Common myeloid progenitor, CD34-positive (primary cell): ENCODE results near the gene RAD51D.

Experiments used
- CTCF ChIA-PET: fragments of 350-600 bp; sonication (Branson Sonifier 250); formaldehyde crosslinking; loops from one replicate; lab custom pipeline; 2021; ENCODE audit warnings: antibody characterized with exemption; lab: Charles Lee
- POLR2A ChIA-PET: fragments of 350-600 bp; sonication (Branson Sonifier 250); formaldehyde crosslinking; loops from one replicate; lab custom pipeline; 2021; ENCODE audit warnings: antibody characterized with exemption; lab: Charles Lee
- DNase-seq, 3 donors: peaks; one replicate each; pipeline versions ENCODE4 v3.0.0 to v3.0.0-alpha.2; 2013
- H3K27ac ChIP-seq, 2 experiments: 1 replicate in 1 of 2; 2 replicates in 1 of 2; pipeline ENCODE4 v1.7.0; 2013; ENCODE audit warnings: inconsistent platforms in 2 of 2, low read length in 2 of 2, mild to moderate bottlenecking in 2 of 2, low read depth in 1 of 2, moderate library complexity in 1 of 2; ENCODE audit not compliant: severe bottlenecking in 2 of 2, insufficient read depth in 1 of 2, poor library complexity in 1 of 2
- H3K27me3 ChIP-seq, 5 experiments: replicated peaks in 2 of 5; 1 replicate in 3 of 5; 2 replicates in 2 of 5; pipeline versions ENCODE4 v1.6.1 to v1.7.0; 2013; ENCODE audit warnings: low read length in 4 of 5, mild to moderate bottlenecking in 2 of 5, moderate library complexity in 2 of 5, inconsistent platforms in 1 of 5; ENCODE audit not compliant: insufficient read depth in 5 of 5, control insufficient read depth in 4 of 5
- H3K36me3 ChIP-seq, 4 experiments: 1 replicate in 2 of 4; 2 replicates in 2 of 4; pipeline versions ENCODE4 v1.6.1 to v1.7.0; 2013; ENCODE audit warnings: low read length in 3 of 4, control low read depth in 1 of 4, mild to moderate bottlenecking in 1 of 4; ENCODE audit not compliant: control insufficient read depth in 4 of 4, insufficient read depth in 4 of 4
- H3K4me1 ChIP-seq, 4 experiments: 1 replicate in 3 of 4; 2 replicates in 1 of 4; pipeline versions ENCODE4 v1.6.1 to v1.7.1; 2013; ENCODE audit warnings: low read length in 3 of 4, mild to moderate bottlenecking in 3 of 4, control low read depth in 1 of 4, inconsistent platforms in 1 of 4, moderate library complexity in 1 of 4; ENCODE audit not compliant: control insufficient read depth in 4 of 4, insufficient read depth in 4 of 4; ENCODE audit errors: control extremely low read depth in 1 of 4
- H3K4me3 ChIP-seq, 7 experiments: 1 replicate in 4 of 7; 2 replicates in 3 of 7; pipeline versions ENCODE4 v1.5.1 to v1.7.0; 2013; ENCODE audit warnings: mild to moderate bottlenecking in 7 of 7, low read length in 6 of 7, moderate library complexity in 6 of 7, inconsistent platforms in 2 of 7, low read depth in 2 of 7, control low read depth in 1 of 7; ENCODE audit not compliant: insufficient read depth in 4 of 7, control insufficient read depth in 1 of 7; ENCODE audit errors: extremely low read depth in 1 of 7
- H3K9me3 ChIP-seq, 5 experiments: 1 replicate in 4 of 5; 2 replicates in 1 of 5; pipeline versions ENCODE4 v1.6.1 to v1.7.1; 2013; ENCODE audit warnings: low read length in 4 of 5, mild to moderate bottlenecking in 2 of 5, inconsistent platforms in 1 of 5, low read depth in 1 of 5, moderate library complexity in 1 of 5; ENCODE audit not compliant: control insufficient read depth in 4 of 5, insufficient read depth in 2 of 5; ENCODE audit errors: control extremely low read depth in 1 of 5
- WGBS: methylation state at CpG from one replicate; pipeline ENCODE4 v1.1.5; 2013; ENCODE audit not compliant: insufficient coverage; 5-methylcytosine and 5-hydroxymethylcytosine counted together

The RAD51D gene

GRCh38 chr17:35162755-35163154 lies 43.1 kb upstream of the RAD51D start:
- POLR2A ChIA-PET: no interaction called here
- CTCF ChIA-PET: interaction anchor here (0.7 to 2.6 kb wide), 4 partner anchors 8 to 371 kb away, joined by 3 to 7 read pairs (median 3); no protein-coding TSS in a partner anchor
- WGBS: 92% methylated on average over 3 of the region's 4 CpGs

GRCh38 chr17:35161281-35161761 lies 41.7 kb upstream of the RAD51D start:
- Histone ChIP-seq H3K4me3 (no peak overlapping the region), H3K36me3 (no peaks in the 10 kb centered on the region), H3K9me3 (no peaks in the 10 kb centered on the region), H3K4me1 (peaks cover 0 to 19% (median 13%) of the 10 kb centered on the region in 4 experiments), H3K27me3 (no peaks in the 10 kb centered on the region), H3K27ac (no peak overlapping the region)
- WGBS: 6% methylated on average over 2 of the region's 3 CpGs
- POLR2A ChIA-PET: no interaction called here
- peak in 2 of 3 donors; percentile 41 to 53 for DNase-seq
- CTCF ChIA-PET: interaction anchor here (1.3 kb wide), 1 partner anchor 15 kb away, joined by 3 read pairs; no protein-coding TSS in a partner anchor

More at GRCh38 chr17:35162755-35163154, 43.1 kb upstream of the RAD51D start:
- no peaks in the 10 kb centered on the region for H3K9me3 ChIP-seq
- no peak overlapping the region for H3K27ac ChIP-seq
- H3K27me3 ChIP-seq: peaks cover 0 to under 1% (median 0%) of the 10 kb centered on the region in 5 experiments
- DNase-seq: no peak
- peaks cover 0 to 19% (median 13%) of the 10 kb centered on the region in 4 experiments for H3K4me1 ChIP-seq
- H3K4me3 ChIP-seq: no peak overlapping the region
- no peaks in the 10 kb centered on the region for H3K36me3 ChIP-seq

GRCh38 chr17:35160354-35161201 lies 40.9 kb upstream of the RAD51D start:
- ChIA-PET CTCF (interaction anchor here (0.8 to 1.3 kb wide), 3 partner anchors 14 to 374 kb away, joined by 3 read pairs; no protein-coding TSS in a partner anchor), POLR2A (no interaction called here)
- no peaks in the 10 kb centered on the region for H3K27me3 ChIP-seq
- H3K4me1 ChIP-seq: peaks cover 0 to 19% (median 13%) of the 10 kb centered on the region in 4 experiments
- DNase-seq: no peak
- WGBS: 85% methylated on average over 7 of the region's 13 CpGs
- H3K9me3 ChIP-seq: no peaks in the 10 kb centered on the region
- no peaks in the 10 kb centered on the region for H3K36me3 ChIP-seq
- no peak overlapping the region for H3K4me3 ChIP-seq
- H3K27ac ChIP-seq: no peak overlapping the region

- Histone ChIP-seq H3K9me3 (no peaks in the 10 kb centered on the region), H3K27ac (no peak overlapping the region), H3K4me1 (peaks cover 0 to 19% (median 13%) of the 10 kb centered on the region in 4 experiments), H3K27me3 (no peaks in the 10 kb centered on the region), H3K36me3 (no peaks in the 10 kb centered on the region), H3K4me3 (no peak overlapping the region)
- no peak for DNase-seq
- CTCF ChIA-PET: interaction anchor here (0.8 to 0.9 kb wide), 2 partner anchors 15 to 375 kb away, joined by 3 read pairs; no protein-coding TSS in a partner anchor
- WGBS: 81% methylated on average over 2 of the region's 2 CpGs
- POLR2A ChIA-PET: no interaction called here
Measured at GRCh38 chr17:35159940-35160339, 40.3 kb upstream of the RAD51D start.

GRCh38 chr17:35155246-35155645 lies 35.6 kb upstream of the RAD51D start:
- 100% methylated on average over 2 of the region's 7 CpGs for WGBS
- POLR2A ChIA-PET: no interaction called here
- CTCF ChIA-PET: interaction anchor here (0.8 to 1.1 kb wide), 2 partner anchors 12 kb away, joined by 3 read pairs; no protein-coding TSS in a partner anchor

GRCh38 chr17:35154196-35155165 lies 34.8 kb upstream of the RAD51D start:
- Histone ChIP-seq H3K4me3 (no peak overlapping the region), H3K36me3 (no peaks in the 10 kb centered on the region), H3K27me3 (peaks cover 0 to 2% (median 0%) of the 10 kb centered on the region in 5 experiments), H3K9me3 (no peaks in the 10 kb centered on the region), H3K27ac (no peak overlapping the region), H3K4me1 (no peaks in the 10 kb centered on the region)
- DNase-seq: no peak
- POLR2A ChIA-PET: no interaction called here
- CTCF ChIA-PET: interaction anchor here (0.8 to 1.1 kb wide), 3 partner anchors 8 to 13 kb away, joined by 3 read pairs; no protein-coding TSS in a partner anchor
- WGBS: over 99% methylated on average over 13 of the region's 13 CpGs

More at GRCh38 chr17:35155246-35155645, 35.6 kb upstream of the RAD51D start:
- no peaks in the 10 kb centered on the region for H3K9me3 ChIP-seq
- no peak overlapping the region for H3K4me3 ChIP-seq
- H3K27me3 ChIP-seq: peaks cover 0 to 2% (median 0%) of the 10 kb centered on the region in 5 experiments
- H3K4me1 ChIP-seq: no peaks in the 10 kb centered on the region
- DNase-seq: no peak
- H3K36me3 ChIP-seq: no peaks in the 10 kb centered on the region
- H3K27ac ChIP-seq: no peak overlapping the region
